Activated naive CD8-positive, alpha-beta T cell (primary cell): ENCODE data around the gene AHI1.

Experiments
- H3K27ac Mint-ChIP-seq: one replicate; pipeline ENCODE4 v1.8.0; 2021; ENCODE audit warnings: mixed read lengths
- H3K27me3 Mint-ChIP-seq: one replicate; pipeline ENCODE4 v1.8.0; 2021; ENCODE audit warnings: mixed read lengths
- H3K36me3 Mint-ChIP-seq: one replicate; pipeline ENCODE4 v1.8.0; 2021; ENCODE audit warnings: mixed read lengths
- H3K4me1 Mint-ChIP-seq: one replicate; pipeline ENCODE4 v1.8.0; 2021; ENCODE audit warnings: low read depth, mixed read lengths
- H3K4me3 Mint-ChIP-seq: one replicate; pipeline ENCODE4 v1.8.0; 2021; ENCODE audit warnings: mild to moderate bottlenecking, mixed read lengths
- H3K9me3 Mint-ChIP-seq: one replicate; pipeline ENCODE4 v1.8.0; 2021; ENCODE audit warnings: low read depth, mixed read lengths

AHI1 gene

DNA sequence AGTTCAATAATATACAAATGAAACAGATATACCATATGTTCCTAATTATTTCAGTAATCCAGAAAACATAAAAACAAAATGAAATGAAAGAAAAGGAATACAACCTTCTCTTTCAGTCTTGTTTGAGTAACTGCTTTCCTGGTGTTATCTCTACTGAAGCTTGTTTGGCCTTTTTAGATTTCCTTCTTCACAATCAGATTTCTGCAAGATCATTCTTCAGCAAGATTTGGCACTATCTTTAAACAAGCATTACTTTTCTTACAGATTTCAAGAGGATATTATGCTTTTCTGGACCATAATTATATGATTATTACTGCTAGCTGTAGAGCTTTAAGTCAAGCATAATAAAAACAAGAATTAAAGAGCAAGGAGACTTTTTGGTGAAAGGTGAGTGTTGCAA is 196.2 kb downstream of the AHI1 start:
- Mint-ChIP-seq H3K4me3 (no peak overlapping the region), H3K4me1 (peaks cover 6% of the 10 kb centered on the region), H3K27me3 (no peaks in the 10 kb centered on the region), H3K9me3 (no peaks in the 10 kb centered on the region), H3K27ac (no peak overlapping the region), H3K36me3 (peaks cover 41% of the 10 kb centered on the region)

DNA sequence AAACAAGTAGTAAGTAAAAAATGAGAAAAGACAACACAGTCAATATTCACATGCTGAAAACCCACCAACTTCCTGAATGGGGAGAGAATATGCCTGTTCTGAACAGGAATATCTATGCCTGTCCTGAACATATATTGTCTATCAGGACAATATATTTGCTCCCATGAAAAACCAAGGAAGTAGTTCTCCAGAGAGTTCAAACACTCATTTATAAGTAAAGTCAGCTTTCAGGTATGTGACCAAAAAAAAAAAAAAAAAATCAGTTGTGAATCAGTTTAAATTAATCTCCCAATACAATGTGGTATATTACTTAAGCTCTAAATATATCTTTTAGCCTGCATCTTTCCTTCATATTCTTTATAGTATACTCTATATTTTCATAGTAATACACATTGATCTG is 197.0 kb downstream of the AHI1 start:
- Mint-ChIP-seq H3K27me3 (no peaks in the 10 kb centered on the region), H3K36me3 (peaks cover 36% of the 10 kb centered on the region), H3K4me1 (peaks cover 6% of the 10 kb centered on the region), H3K4me3 (no peak overlapping the region), H3K27ac (no peak overlapping the region), H3K9me3 (peaks cover under 1% of the 10 kb centered on the region)

DNA sequence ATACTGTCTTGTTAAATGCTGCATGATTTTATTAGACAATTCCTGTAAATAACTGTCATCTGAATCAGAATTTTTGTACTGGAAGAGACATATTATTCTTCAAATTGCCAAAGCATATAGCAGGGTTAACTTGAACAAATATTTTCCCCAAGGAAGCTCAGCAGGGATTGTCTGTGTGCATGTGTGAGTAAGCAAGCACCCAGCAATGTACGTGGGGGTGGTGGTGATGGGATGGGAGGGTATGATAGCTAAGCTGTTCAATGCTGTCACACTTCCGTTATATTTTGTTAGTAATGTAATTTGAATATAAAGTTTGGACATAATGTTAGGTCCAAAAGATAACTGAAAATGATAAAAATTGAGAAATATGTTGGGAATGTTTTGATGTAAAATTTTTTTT is 198.3 kb downstream of the AHI1 start:
- H3K4me3 Mint-ChIP-seq, result no peak overlapping the region
- H3K36me3 Mint-ChIP-seq, result peaks cover 34% of the 10 kb centered on the region
- H3K9me3 Mint-ChIP-seq, result peaks cover 4% of the 10 kb centered on the region
- H3K4me1 Mint-ChIP-seq, result peaks cover 6% of the 10 kb centered on the region
- no peak overlapping the region for H3K27ac Mint-ChIP-seq
- H3K27me3 Mint-ChIP-seq, result no peaks in the 10 kb centered on the region

DNA sequence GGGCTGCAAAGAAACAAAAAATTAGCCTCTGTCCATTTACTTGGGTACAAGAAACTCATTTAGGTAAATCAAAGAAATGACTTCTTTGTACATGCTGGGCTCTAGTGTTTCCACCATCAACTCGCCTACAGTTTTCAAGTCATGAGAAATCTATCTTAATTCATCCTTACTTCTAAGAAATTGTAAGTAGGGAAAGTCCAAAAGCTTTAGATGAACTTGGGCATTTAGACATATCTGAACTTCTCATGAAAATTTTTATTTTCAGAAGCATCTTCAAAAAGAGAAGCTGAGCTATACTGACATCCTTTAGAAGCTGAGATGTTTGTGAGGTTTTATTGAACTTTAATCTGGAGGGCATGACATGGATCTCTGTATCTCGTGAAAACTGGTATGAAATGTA is 199.1 kb downstream of the AHI1 start:
- Mint-ChIP-seq H3K27ac (peak overlapping the region; percentile 46), H3K4me1 (peaks cover 6% of the 10 kb centered on the region), H3K9me3 (peaks cover 4% of the 10 kb centered on the region), H3K27me3 (no peaks in the 10 kb centered on the region), H3K4me3 (peak overlapping the region; percentile 17), H3K36me3 (peaks cover 36% of the 10 kb centered on the region)

DNA sequence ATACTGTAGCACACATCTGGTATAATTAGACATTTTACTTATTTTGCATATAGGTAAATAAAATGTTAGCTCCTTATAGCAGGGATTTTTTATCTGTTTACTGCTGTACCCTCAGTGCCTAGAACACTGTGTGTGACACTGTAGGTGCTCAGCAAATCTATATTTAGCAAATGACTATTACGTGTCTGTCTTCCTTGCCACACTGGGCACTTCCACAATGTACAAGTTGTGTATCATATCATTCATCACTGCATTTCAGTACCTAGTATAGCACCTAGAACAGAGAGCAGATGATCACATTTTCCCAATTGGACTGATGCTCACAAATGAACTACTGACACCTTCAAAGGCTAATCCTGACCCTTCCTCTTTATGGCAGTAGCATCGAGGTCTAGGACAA is 200.8 kb downstream of the AHI1 start:
- peaks cover 26% of the 10 kb centered on the region for H3K36me3 Mint-ChIP-seq
- peaks cover 4% of the 10 kb centered on the region for H3K9me3 Mint-ChIP-seq
- H3K27ac Mint-ChIP-seq, result no peak overlapping the region
- no peaks in the 10 kb centered on the region for H3K27me3 Mint-ChIP-seq
- H3K4me1 Mint-ChIP-seq, result peaks cover 6% of the 10 kb centered on the region
- H3K4me3 Mint-ChIP-seq, result no peak overlapping the region

DNA sequence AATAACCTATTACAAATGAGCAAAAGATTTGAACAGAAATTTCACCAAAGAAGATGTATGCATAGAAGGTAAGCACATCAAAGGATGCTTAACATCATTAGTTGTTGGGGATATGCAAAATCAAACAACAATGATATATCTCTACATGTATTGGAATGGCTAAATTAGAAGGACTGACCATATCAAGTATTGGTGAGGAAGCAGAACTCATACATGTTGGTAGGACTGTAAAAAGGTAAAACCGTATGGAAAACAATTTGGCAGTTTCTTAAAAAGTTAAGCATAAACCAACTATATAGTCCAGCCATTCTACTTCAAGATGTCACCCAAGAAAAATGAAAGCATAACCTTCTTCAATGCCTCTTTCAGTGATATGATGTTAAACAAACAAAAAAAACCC is 202.5 kb downstream of the AHI1 start:
- Mint-ChIP-seq H3K36me3 (peaks cover 19% of the 10 kb centered on the region), H3K4me1 (peaks cover 6% of the 10 kb centered on the region), H3K27ac (no peak overlapping the region), H3K9me3 (peaks cover 4% of the 10 kb centered on the region), H3K4me3 (no peak overlapping the region), H3K27me3 (no peaks in the 10 kb centered on the region)

DNA sequence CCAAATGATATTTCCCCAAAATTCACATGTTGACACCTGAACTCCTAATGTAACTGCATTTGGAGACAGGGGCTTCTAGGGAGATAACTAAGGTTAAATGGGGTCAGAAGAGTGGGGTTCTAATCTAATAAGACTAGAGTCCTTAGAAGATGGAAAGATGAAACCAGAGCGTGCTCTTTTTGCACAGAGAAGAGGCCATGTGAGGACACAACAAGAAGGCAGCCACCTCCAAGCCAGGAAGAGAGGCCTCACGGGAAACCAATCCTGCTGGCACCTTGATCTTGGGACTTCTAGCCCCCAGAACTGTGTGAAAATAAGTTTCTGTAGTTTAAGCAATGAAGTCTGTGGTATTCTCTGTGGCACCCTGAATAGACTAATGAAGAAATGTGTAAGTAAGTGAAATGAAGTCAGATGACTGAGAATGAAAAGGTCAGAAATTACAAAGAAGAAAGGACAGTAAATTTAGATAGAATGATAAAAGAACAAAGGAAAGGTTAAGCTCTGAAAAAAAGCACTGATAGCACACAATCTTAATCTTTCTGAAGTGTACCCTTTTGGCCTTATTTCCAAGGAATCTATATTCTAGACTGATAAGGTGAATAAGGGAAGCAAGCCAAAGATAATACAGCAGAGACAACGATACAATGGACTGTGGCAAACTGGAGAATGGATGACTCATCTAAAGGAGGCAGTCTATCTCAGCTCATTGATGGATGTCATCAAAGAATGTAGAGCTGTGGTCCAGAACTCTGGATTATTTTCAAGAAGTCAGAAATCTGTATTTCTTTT is 206.1 kb downstream of the AHI1 start:
- H3K27ac Mint-ChIP-seq, result no peak overlapping the region
- no peak overlapping the region for H3K4me3 Mint-ChIP-seq
- no peaks in the 10 kb centered on the region for H3K27me3 Mint-ChIP-seq
- H3K9me3 Mint-ChIP-seq, result peaks cover 4% of the 10 kb centered on the region
- peaks cover 19% of the 10 kb centered on the region for H3K36me3 Mint-ChIP-seq
- no peaks in the 10 kb centered on the region for H3K4me1 Mint-ChIP-seq

DNA sequence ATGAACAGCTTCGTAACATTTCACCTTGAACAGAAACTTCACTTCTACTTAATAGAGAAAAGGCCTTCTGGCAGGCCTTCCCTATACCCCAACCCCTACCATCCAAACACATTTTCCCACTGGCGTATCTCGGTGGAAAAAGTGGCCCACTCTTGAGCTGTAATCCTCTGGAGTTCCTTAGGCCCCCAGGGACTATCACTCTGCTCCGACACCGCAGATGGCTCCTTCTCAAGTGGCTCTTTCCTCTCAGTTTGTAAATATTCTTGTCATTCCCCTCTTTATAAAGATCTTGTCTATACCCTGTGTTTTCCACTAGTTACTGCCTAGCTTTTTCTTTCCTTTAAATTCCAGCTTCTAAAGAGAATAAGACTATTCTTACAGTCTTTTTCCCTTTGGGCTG is 207.7 kb downstream of the AHI1 start:
- H3K36me3 Mint-ChIP-seq, result peaks cover 21% of the 10 kb centered on the region
- no peaks in the 10 kb centered on the region for H3K4me1 Mint-ChIP-seq
- H3K27me3 Mint-ChIP-seq, result no peaks in the 10 kb centered on the region
- H3K27ac Mint-ChIP-seq, result no peak overlapping the region
- H3K9me3 Mint-ChIP-seq, result no peaks in the 10 kb centered on the region
- H3K4me3 Mint-ChIP-seq, result no peak overlapping the region

DNA sequence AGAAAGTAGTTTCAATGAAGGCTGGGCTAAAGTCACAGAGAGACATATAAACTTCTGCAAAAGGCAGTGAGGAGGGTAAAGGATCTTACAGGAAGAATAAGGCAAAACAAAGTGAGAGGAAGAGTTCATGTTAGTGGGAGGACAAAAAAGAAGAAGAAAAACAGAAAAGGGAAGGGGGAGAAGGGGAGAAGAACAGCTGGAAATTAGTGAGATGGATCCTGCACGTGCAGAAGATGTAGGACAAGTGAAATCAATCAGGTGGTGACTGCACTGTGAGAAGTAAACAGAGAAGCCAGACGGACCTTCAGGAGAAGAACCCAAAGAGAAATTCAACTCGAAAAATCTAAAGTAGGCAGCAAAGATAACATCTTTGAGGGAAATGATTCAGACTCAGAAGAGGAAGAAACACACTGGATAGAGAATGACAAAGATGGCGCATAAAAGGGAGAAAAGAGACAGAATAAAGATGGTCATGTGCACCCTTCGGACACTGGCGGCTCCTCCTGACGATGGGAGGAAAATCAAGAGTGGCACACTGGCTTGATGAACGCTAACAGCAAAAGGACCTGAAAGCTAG is 210.5 kb downstream of the AHI1 start:
- H3K36me3 Mint-ChIP-seq, result peaks cover 19% of the 10 kb centered on the region
- no peak overlapping the region for H3K27ac Mint-ChIP-seq
- no peak overlapping the region for H3K4me3 Mint-ChIP-seq
- no peaks in the 10 kb centered on the region for H3K9me3 Mint-ChIP-seq
- no peaks in the 10 kb centered on the region for H3K4me1 Mint-ChIP-seq
- no peaks in the 10 kb centered on the region for H3K27me3 Mint-ChIP-seq

DNA sequence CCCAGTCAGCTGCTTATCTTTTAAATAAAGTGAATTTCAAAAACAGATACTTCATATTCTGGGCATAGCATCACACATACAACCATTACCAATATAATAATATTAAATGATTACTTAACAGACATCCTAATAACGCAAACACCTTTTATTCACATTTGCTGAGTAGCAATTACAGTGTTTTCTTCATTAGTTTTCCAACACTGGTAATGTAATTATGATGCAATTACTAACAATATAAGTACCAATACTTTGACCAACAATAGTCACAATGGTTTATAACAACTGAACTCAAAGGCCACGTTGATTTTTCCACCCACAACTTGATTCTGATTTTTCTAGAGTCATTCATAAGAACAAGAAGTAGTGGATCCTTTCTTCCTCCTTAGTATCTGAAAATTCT is 212.4 kb downstream of the AHI1 start:
- Mint-ChIP-seq H3K9me3 (no peaks in the 10 kb centered on the region), H3K4me3 (no peak overlapping the region), H3K36me3 (peaks cover 19% of the 10 kb centered on the region)

DNA sequence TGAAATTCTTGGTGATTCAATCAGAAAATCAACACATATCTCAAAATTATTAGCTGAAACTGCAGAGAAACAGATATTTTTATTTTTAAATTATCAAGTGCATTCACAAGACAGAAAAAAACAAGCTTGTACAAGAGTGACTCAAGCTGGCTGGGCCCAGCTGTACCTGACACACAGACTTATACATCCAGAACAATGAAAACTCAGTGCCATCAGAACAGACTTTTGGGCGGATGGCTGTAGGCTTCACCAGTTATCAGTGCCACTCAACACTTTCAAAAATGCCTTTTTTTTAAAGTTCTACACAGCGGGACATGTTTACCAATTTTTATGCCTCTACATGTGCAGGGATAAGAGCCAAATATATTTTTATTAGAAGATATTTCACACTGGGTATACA is 213.6 kb downstream of the AHI1 start:
- H3K4me1 Mint-ChIP-seq, result no peaks in the 10 kb centered on the region
- peaks cover 19% of the 10 kb centered on the region for H3K36me3 Mint-ChIP-seq
- H3K4me3 Mint-ChIP-seq, result no peak overlapping the region
- no peak overlapping the region for H3K27ac Mint-ChIP-seq
- H3K9me3 Mint-ChIP-seq, result no peaks in the 10 kb centered on the region
- no peaks in the 10 kb centered on the region for H3K27me3 Mint-ChIP-seq

More for the DNA sequence above, 212.4 kb downstream of the AHI1 start:
- Mint-ChIP-seq H3K27ac (no peak overlapping the region), H3K4me1 (no peaks in the 10 kb centered on the region), H3K27me3 (no peaks in the 10 kb centered on the region)

DNA sequence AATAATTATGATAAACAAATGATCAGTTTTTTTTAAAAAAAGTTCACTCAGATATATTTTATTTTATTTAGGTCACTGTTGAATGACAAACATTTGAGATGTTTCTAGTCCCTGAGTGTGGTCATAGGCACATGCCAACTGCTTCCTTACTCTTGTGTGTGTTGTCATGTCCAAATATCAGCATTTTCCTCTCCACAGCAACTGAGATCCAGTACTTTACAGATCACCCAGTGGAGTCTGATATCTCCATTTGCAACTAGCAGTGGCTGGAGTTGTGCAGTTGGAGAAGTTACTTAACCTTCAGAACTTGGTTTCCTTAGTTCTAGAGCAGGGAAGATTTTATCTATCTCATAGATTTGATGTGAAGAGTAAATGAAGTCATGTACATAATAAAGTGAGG is 215.1 kb downstream of the AHI1 start:
- H3K4me1 Mint-ChIP-seq, result no peaks in the 10 kb centered on the region
- H3K9me3 Mint-ChIP-seq, result no peaks in the 10 kb centered on the region
- H3K27ac Mint-ChIP-seq, result no peak overlapping the region
- no peaks in the 10 kb centered on the region for H3K27me3 Mint-ChIP-seq
- no peak overlapping the region for H3K4me3 Mint-ChIP-seq
- H3K36me3 Mint-ChIP-seq, result peaks cover 15% of the 10 kb centered on the region

DNA sequence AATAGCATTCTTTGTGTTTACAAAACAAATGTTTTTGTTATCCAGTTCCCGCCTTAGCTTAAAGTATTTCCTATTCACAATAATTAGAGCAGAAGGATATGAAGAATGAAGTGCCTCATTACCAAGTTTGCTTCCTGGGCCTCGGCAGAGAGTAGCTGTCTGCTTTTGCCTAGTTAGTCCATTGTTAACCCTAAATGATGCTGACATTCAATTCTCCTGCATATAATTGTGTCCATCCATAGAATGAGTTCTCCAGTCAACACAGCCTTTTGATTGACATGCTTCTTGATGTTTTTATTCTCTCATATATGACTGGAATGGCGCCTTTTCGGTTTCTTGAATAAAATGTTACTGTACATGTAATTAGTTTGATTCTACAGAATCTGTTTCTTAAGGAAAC is 215.6 kb downstream of the AHI1 start:
- Mint-ChIP-seq H3K27ac (no peak overlapping the region), H3K36me3 (peaks cover 11% of the 10 kb centered on the region), H3K4me1 (no peaks in the 10 kb centered on the region), H3K27me3 (no peaks in the 10 kb centered on the region), H3K4me3 (no peak overlapping the region), H3K9me3 (no peaks in the 10 kb centered on the region)

DNA sequence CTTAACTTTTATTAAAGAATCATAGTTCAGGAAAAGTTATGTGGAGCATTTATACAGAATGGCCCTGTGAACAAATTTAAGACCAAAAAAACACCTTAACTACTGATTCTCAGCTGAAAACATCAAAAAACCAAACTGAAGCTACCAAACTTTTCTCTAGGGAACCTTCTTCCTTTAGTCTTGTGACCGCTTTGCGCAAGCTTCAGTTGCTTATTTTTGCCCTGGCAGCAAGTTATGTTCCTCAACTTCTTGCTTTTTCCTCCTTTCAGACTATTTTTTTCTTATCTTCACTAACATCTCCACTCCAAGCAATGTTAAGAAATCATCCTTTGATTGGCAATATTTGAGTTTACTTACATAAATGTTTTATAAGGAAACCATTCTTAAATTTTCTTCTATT is 216.3 kb downstream of the AHI1 start:
- H3K4me3 Mint-ChIP-seq, result no peak overlapping the region
- no peaks in the 10 kb centered on the region for H3K9me3 Mint-ChIP-seq
- H3K4me1 Mint-ChIP-seq, result no peaks in the 10 kb centered on the region
- peaks cover 7% of the 10 kb centered on the region for H3K36me3 Mint-ChIP-seq
- no peak overlapping the region for H3K27ac Mint-ChIP-seq
- H3K27me3 Mint-ChIP-seq, result no peaks in the 10 kb centered on the region

DNA sequence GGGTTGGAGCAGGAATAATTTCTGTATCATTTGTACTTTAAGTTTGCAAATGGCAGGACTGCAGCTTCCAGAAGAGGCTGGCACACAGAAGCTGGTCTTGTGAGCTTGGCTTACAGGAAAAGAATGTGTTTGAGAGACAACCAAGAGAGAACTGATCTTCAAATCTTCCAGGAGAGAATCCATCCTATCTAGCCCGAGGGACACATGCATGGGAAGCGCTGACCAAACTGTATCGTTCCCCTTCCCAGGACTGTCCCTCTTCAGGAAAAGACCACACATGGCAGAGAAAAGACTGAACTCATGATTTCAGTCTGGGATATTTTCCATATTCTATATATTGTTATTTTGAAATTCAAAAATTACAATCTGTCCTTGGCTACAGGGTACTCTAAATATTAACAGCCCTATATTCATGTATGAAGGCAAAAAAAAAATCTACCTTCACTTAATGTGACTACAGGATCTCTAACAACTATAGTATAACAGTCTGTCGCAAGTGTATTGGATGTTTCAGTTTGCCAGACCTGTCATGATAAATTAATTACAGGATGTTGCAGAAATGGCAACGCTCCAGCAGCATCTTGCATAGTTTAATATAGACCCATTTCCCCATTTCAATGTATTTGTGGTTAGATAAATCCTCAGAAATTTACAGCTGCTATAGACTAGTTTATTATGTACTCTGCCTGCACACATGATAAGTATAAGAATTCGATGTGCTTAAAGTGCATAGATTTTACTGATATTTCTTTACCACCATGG is 217.0 kb downstream of the AHI1 start:
- Mint-ChIP-seq H3K36me3 (peaks cover 5% of the 10 kb centered on the region), H3K27me3 (no peaks in the 10 kb centered on the region), H3K27ac (no peak overlapping the region), H3K9me3 (no peaks in the 10 kb centered on the region), H3K4me1 (no peaks in the 10 kb centered on the region), H3K4me3 (no peak overlapping the region)
